HG03064 (cell line): ENCODE measurements around the gene CASKIN1.

ENCODE experiments used
- ATAC-seq: cut with Tn5 transposase; IDR thresholded peaks from one replicate; pipeline ENCODE4 v1.9.1; 2021; ENCODE audit warnings: low read depth; ENCODE audit not compliant: unreplicated experiment

CASKIN1 gene

GRCh38 chr16:2179576-2179975, 16.8 kb downstream of the CASKIN1 start:
- no peak for ATAC-seq

DNA sequence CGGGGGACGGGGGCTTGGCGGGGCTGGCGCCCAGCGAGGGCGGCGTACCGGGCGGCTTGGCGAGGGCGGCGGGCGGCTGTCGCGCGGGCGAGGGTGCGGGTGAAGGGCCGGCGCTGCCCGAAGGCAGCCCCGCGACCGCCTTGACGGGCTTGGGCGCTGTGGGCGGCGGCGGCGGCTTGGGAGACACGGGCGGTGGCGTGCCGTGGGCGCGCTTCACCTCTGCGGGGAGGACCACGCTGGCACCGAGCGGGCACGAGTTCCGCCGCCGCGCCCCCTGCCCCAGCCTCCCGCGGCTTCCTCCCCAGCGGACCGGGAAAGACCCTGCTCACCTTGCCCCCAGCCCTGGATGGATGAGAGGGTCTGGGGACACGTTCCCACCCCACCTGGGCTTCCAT, 17.3 kb downstream of the CASKIN1 start:
- ATAC-seq = no peak

GRCh38 chr16:2178321-2179106, 17.9 kb downstream of the CASKIN1 start:
- ATAC-seq = no peak

- no peak for ATAC-seq
Observed at GRCh38 chr16:2177561-2177960, 18.8 kb downstream of the CASKIN1 start.

GRCh38 chr16:2177101-2177500, 19.3 kb downstream of the CASKIN1 start:
- ATAC-seq = no peak

GRCh38 chr16:2176047-2176446, 20.4 kb downstream of the CASKIN1 start:
- no peak for ATAC-seq

- no peak for ATAC-seq
Observed at GRCh38 chr16:2175454-2175853, 21.0 kb downstream of the CASKIN1 start.

DNA sequence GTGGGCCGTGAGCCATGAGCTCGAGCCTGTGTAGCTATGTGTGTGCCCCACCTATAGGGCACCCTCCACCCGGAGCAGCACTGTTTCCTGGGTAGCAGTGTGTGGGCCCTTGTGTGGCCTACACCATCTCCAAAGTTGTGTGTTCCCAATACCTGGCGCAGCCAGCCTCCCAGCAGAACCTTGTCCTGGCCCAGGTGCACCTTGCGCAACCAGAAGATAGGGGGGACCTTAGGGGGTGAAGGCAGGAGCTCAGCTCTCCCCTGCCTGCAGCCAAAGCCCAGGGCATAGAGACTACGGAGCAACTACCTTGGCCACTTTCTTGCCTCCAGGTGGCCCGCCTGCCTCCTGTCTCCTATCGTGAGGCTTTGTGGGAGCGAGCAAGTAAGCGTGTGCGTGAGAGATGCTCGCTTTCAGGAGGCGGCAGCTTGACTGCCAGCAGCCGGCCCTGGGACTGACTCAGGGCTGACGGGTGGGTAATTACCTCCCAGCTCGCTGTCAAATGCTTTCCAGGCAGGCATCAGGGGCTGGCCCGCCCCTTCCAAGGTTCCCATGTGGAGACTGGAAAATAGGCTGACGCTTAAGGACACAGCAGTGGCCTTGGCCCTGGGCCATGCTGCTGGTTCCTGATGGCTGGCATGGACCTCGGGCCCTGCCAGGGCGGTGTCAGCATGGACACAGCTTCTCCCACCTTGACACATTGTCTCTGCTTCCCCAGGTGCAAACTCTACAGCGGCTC, 21.8 kb downstream of the CASKIN1 start:
- no peak for ATAC-seq

- no peak for ATAC-seq
Observed at GRCh38 chr16:2173916-2174315, 22.5 kb downstream of the CASKIN1 start.

DNA sequence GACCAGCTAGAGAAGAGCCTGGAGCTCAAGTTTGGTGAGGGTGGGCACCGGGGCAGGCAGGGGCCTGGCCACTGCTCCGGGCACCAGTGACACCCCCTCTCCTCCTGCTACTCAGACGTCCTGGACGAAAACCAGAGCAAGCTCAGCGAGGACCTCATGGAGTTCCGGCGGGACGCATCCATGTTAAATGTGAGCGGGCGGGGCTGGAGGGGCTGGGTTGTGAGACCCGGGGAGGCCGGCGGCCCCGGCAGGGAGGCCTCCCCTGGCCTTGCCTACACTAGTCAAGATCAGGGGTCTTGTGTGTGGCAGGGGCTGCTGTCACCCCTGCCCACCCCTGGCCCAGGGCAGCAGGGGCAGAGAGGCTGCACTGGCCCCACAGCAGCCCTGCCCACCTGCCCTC, 23.0 kb downstream of the CASKIN1 start:
- ATAC-seq = no peak

GRCh38 chr16:2172688-2173335, 23.6 kb downstream of the CASKIN1 start:
- ATAC-seq = no peak

- ATAC-seq = no peak
Observed at GRCh38 chr16:2171601-2172178, 24.7 kb downstream of the CASKIN1 start.

DNA sequence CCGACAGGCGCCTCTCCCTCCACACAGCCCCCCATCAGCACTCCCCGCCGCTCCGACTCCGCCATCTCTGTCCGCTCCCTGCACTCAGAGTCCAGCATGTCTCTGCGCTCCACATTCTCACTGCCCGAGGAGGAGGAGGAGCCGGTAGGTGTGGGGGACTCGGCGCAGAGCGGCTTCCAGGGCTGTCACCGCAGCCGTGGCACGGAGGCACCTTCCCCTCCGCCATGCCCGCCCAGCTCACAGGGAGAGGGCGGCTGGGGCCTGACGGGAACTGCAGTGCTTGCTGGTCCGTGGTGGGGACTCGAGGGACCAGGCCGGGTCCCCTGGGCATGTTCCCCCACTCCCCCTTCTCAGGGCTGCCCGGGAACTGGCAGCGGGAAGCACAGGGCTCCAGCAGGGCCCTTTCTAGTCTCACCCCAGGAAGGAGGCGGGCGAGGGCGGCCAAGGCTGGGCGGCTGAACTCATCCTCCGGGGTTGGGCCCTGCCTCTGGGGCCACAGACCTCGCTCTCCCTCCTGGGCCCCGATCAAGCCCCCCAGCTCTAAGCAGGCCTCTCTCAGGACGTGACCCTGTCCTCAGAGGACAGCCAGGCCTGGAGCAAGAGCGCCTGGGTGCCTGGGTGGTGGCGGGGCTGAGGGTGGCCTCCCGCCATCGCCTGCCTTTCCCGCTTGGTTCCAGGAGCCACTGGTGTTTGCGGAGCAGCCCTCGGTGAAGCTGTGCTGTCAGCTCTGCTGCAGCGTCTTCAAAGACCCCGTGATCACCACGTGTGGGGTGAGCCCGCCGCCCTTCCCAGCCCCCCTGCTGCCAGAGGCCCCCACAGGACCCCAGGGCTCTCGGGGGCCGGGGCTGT, 25.6 kb downstream of the CASKIN1 start:
- ATAC-seq = no peak

GRCh38 chr16:2170080-2170479, 26.3 kb downstream of the CASKIN1 start:
- ATAC-seq = no peak

- ATAC-seq = no peak
Observed at GRCh38 chr16:2167068-2167638, 29.3 kb downstream of the CASKIN1 start.

DNA sequence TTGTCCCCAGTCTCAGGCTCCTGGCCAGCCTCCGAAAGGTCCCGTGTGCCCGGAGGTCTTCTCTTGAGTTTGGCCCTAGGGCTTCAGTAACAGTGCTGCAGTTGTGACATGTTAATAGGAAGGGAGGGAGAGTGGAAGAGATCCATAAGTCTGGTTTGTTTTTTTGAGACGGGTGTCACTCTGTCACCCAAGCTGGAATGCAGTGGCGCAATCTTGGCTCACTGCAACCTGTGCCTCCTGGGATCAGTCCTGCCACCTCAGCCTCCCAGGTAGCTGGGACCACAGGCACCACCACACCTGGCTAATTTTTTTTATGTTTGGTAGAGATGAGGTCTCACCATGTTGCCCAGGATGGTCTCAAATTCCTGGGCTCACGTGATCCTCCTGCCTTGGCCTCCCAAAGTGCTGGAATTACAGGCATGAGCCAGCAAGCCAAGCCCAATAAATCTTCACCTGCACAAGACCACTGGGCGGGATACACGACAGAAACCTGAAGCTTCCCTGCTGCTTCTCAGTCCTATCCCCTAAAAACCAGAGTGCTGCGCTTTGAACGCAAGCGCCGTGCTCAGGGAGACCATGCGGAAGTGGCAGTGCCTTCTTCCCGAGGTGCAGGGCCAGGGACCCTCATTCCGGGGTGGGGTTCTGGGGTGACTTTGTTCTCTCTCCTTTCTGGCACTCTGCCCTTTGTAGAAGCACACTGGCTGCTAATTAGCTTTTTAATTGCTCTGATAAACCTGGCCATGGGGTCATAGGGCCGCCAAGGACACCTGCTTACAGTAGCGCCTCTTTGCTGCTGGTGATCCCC, 29.9 kb downstream of the CASKIN1 start:
- no peak for ATAC-seq

- ATAC-seq = no peak
Observed at GRCh38 chr16:2165861-2166260, 30.5 kb downstream of the CASKIN1 start.

- no peak for ATAC-seq
Observed at GRCh38 chr16:2163211-2163881, 33.1 kb downstream of the CASKIN1 start.

GRCh38 chr16:2162676-2163118, 33.7 kb downstream of the CASKIN1 start:
- ATAC-seq = no peak
